Measurements from ENCODE around the gene SH3D19.

- no peak for TF ChIP-seq POLR2A (IDR thresholded peaks at IDR 0.05; ENCODE audit: low read depth, low read length)
- TF ChIP-seq POLR2AphosphoS5 (IDR thresholded peaks at IDR 0.05; ENCODE audit: low read depth, low read length) = no peak
Measured at GRCh38 chr4:151266497-151266896, 58.9 kb downstream of the SH3D19 start.

All from GM12891 (cell line).